B cell (primary cell): Measurements from ENCODE around the gene DPEP2NB. TPM values are rescaled to one million over a fixed set of nuclear protein-coding genes. Genes with fewer than 3 reads are reported as not detected.
A peak's percentile ranks its signal among the peaks of the same experiment; 100 is the strongest.

Source experiments
- ATAC-seq: fragments of 200-7000 bp; cut with Tn5 transposase; one replicate; pipeline ENCODE4 v1.10.0; 2021; ENCODE audit warnings: low read depth, mild to moderate bottlenecking, moderate number of reproducible peaks, moderate library complexity
- CTCF ChIA-PET: fragments of 350-600 bp; sonication (Branson Sonifier 250); formaldehyde crosslinking; loops from one replicate; lab custom pipeline; 2021; ENCODE audit warnings: antibody characterized with exemption, inconsistent platforms; lab: Charles Lee
- POLR2A ChIA-PET: fragments of 350-600 bp; sonication (Branson Sonifier 250); formaldehyde crosslinking; loops from one replicate; lab custom pipeline; 2021; ENCODE audit warnings: antibody characterized with exemption; lab: Charles Lee
- DNase-seq: peaks from one replicate; pipeline ENCODE4 v3.0.0; 2013
- H2AFZ ChIP-seq: 2 replicates; pipeline ENCODE4 v1.6.1; 2012; ENCODE audit warnings: mild to moderate bottlenecking, low read depth, low read length; ENCODE audit not compliant: insufficient read depth, poor library complexity, severe bottlenecking
- H3K27ac ChIP-seq, 2 donors: 1 replicate in 1 of 2; 2 replicates in 1 of 2; pipeline ENCODE4 v1.5.1; 2012 to 2013; ENCODE audit warnings: low read length in 2 of 2, mild to moderate bottlenecking in 2 of 2, moderate library complexity in 1 of 2
- H3K27me3 ChIP-seq, 4 experiments: fragments of 200-600 bp in 1 of 4; sonication (generic) in 1 of 4; replicated peaks in 1 of 4; 1 replicate in 2 of 4; 2 replicates in 2 of 4; pipeline versions ENCODE4 v1.6.1 to v1.7.0; 2013 to 2016; ENCODE audit warnings: low read length in 3 of 4, mild to moderate bottlenecking in 2 of 4, mixed read lengths in 1 of 4, moderate library complexity in 1 of 4; ENCODE audit not compliant: insufficient read depth in 4 of 4, control insufficient read depth in 3 of 4; ENCODE audit errors: control extremely low read depth in 1 of 4
- H3K36me3 ChIP-seq, 2 experiments: replicated peaks in 1 of 2; 1 replicate in 1 of 2; 2 replicates in 1 of 2; pipeline versions ENCODE4 v1.6.1 to v1.7.1; 2013; ENCODE audit warnings: low read length in 1 of 2; ENCODE audit not compliant: insufficient read depth in 2 of 2, control insufficient read depth in 1 of 2; ENCODE audit errors: control extremely low read depth in 1 of 2, extremely low read depth in 1 of 2
- H3K4me1 ChIP-seq, 2 donors: fragments of 200-600 bp in 1 of 2; sonication (generic) in 1 of 2; 1 replicate in 1 of 2; 2 replicates in 1 of 2; pipeline versions ENCODE4 v1.5.1 to v1.6.1; 2013 to 2017; ENCODE audit warnings: low read length in 2 of 2; ENCODE audit not compliant: control insufficient read depth in 2 of 2, insufficient read depth in 2 of 2
- H3K4me2 ChIP-seq: replicated peaks from 2 replicates; pipeline ENCODE3; 2012; ENCODE audit warnings: mild to moderate bottlenecking, low read depth, low read length; ENCODE audit not compliant: poor library complexity, severe bottlenecking
- H3K4me3 ChIP-seq, 5 experiments: fragments of 200-600 bp in 1 of 5; sonication (generic) in 1 of 5; 1 replicate in 3 of 5; 2 replicates in 2 of 5; pipeline versions ENCODE4 v1.5.1 to v1.7.0; 2011 to 2016; ENCODE audit warnings: low read length in 4 of 5, mild to moderate bottlenecking in 4 of 5, low read depth in 2 of 5, control low read depth in 1 of 5, moderate library complexity in 1 of 5; ENCODE audit not compliant: insufficient read depth in 1 of 5; ENCODE audit errors: control extremely low read depth in 1 of 5, extremely low read depth in 1 of 5
- H3K79me2 ChIP-seq: fragments of 200-600 bp; sonication (generic); one replicate; pipeline ENCODE4 v1.6.0; 2016; ENCODE audit warnings: low read length; ENCODE audit not compliant: control insufficient read depth, insufficient read depth
- H3K9ac ChIP-seq: fragments of 200-600 bp; sonication (generic); 2 replicates; pipeline ENCODE4 v1.6.1; 2017; ENCODE audit warnings: mild to moderate bottlenecking, low read length, moderate library complexity
- H3K9me3 ChIP-seq, 3 donors: one replicate each; pipeline versions ENCODE4 v1.6.1 to v1.7.1; 2013; ENCODE audit warnings: low read length in 2 of 3; ENCODE audit not compliant: control insufficient read depth in 2 of 3, insufficient read depth in 1 of 3; ENCODE audit errors: control extremely low read depth in 1 of 3
- H4K20me1 ChIP-seq: 2 replicates; pipeline ENCODE4 v1.6.0; 2012; ENCODE audit warnings: mild to moderate bottlenecking, low read length; ENCODE audit not compliant: insufficient read depth, control insufficient read depth, poor library complexity, severe bottlenecking
- H3K27ac Mint-ChIP-seq: one replicate; pipeline ENCODE4 v1.8.0; 2021; ENCODE audit warnings: mixed read lengths
- H3K27me3 Mint-ChIP-seq: one replicate; pipeline ENCODE4 v1.8.0; 2021; ENCODE audit warnings: mixed read lengths
- H3K4me1 Mint-ChIP-seq: one replicate; pipeline ENCODE4 v1.8.0; 2021; ENCODE audit warnings: mixed read lengths
- H3K4me3 Mint-ChIP-seq: one replicate; pipeline ENCODE4 v1.8.0; 2021; ENCODE audit warnings: mixed read lengths
- H3K9me3 Mint-ChIP-seq: one replicate; pipeline ENCODE4 v1.8.0; 2022; ENCODE audit warnings: mixed read lengths; ENCODE audit not compliant: insufficient read depth
- EZH2 ChIP-seq: IDR thresholded peaks from 2 replicates; pipeline ENCODE4 v1.6.1; 2012; ENCODE audit warnings: borderline replicate concordance, low read depth, mild to moderate bottlenecking, moderate library complexity, low read length; ENCODE audit not compliant: insufficient read depth, poor library complexity, severe bottlenecking
- WGBS: methylation state at CpG from one replicate; pipeline ENCODE4 v1.1.5; 2013; ENCODE audit warnings: missing lambda C conversion rate; ENCODE audit not compliant: insufficient coverage; 5-methylcytosine and 5-hydroxymethylcytosine counted together
- intact Hi-C: fragments of 100-400 bp; cut with micrococcal nuclease; formaldehyde crosslinking; loops from one replicate; pipeline ENCODE4 v1.10.0; 2022
- polyA plus RNA-seq: library from polyadenylated mRNA; depleted of rRNA; stranded (reverse); fragments of >200 nt; gene quantifications from 2 replicates; pipeline ENCODE4 v1.2.3, GENCODE V29; 2012
- total RNA-seq, 2 donors: library from RNA; stranded (reverse); fragments of 120-200 nt in 1 of 2; gene quantifications; 1 replicate in 1 of 2; 2 replicates in 1 of 2; pipeline versions ENCODE4 v1.2.3 to v1.2.4, GENCODE V29; 2013 to 2022
- TF ChIP-seq, protein P1 (sequence below): fragments of 200-600 bp; IDR thresholded peaks from one replicate; pipeline ENCODE4 v1.8.0; 2022; ENCODE audit warnings: antibody characterized with exemption, mild to moderate bottlenecking

DPEP2NB gene
- total and polyA plus RNA-seq, 2 donors (not counting 1 experiment from before 2014, with no cell fraction given) = not detected

DNA sequence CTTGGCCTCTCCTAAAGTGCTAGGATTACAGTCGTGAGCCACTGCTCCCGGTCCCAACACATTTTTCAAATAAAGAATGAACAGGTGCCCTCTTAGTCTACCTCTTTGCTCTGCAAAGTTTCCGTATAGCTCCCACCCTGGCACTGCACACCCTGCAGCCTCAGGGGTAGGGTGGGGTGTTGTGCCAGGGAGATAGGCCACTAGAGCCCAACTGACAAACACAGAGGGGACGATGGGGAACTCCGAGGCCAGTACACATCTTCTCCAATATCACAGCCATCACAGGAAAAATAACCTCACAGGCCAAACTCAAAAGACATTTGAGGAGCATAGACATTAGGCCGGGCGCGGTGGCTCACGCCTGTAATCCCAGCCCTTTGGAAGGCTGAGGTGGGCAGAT lies 44.6 kb downstream of the DPEP2NB start:
- Histone ChIP-seq H3K27me3 (no peaks in the 10 kb centered on the region), H4K20me1 (peaks cover 8% of the 10 kb centered on the region), H3K4me3 (no peak overlapping the region), H3K27ac (no peak overlapping the region), H3K36me3 (no peaks in the 10 kb centered on the region), H2AFZ (no peak overlapping the region), H3K9me3 (no peaks in the 10 kb centered on the region), H3K4me2 (no peak overlapping the region), H3K9ac (no peak overlapping the region), H3K4me1 (peaks cover 10 to 25% of the 10 kb centered on the region in 2 donors), H3K79me2 (peaks cover 14% of the 10 kb centered on the region)
- peak overlapping the region; percentile 5 for H3K4me3 Mint-ChIP-seq
- TF ChIP-seq EZH2 = no peak
- TF ChIP-seq, protein P1, sequence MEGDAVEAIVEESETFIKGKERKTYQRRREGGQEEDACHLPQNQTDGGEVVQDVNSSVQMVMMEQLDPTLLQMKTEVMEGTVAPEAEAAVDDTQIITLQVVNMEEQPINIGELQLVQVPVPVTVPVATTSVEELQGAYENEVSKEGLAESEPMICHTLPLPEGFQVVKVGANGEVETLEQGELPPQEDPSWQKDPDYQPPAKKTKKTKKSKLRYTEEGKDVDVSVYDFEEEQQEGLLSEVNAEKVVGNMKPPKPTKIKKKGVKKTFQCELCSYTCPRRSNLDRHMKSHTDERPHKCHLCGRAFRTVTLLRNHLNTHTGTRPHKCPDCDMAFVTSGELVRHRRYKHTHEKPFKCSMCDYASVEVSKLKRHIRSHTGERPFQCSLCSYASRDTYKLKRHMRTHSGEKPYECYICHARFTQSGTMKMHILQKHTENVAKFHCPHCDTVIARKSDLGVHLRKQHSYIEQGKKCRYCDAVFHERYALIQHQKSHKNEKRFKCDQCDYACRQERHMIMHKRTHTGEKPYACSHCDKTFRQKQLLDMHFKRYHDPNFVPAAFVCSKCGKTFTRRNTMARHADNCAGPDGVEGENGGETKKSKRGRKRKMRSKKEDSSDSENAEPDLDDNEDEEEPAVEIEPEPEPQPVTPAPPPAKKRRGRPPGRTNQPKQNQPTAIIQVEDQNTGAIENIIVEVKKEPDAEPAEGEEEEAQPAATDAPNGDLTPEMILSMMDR = no peak
- H3K9me3 Mint-ChIP-seq = no peaks in the 10 kb centered on the region
- CTCF ChIA-PET = interaction anchor here (0.9 to 1.0 kb wide), 2 partner anchors 15 to 30 kb away, joined by 3 read pairs; no protein-coding TSS in a partner anchor
- H3K4me1 Mint-ChIP-seq = peaks cover 23% of the 10 kb centered on the region
- intact Hi-C loops = no loop called here
- DNase-seq (no peak), ATAC-seq (no peak)
- 100% methylated on average over 7 of the region's 9 CpGs for WGBS
- H3K27me3 Mint-ChIP-seq = no peaks in the 10 kb centered on the region
- POLR2A ChIA-PET = no interaction called here
- peak overlapping the region; percentile 26 for H3K27ac Mint-ChIP-seq

DNA sequence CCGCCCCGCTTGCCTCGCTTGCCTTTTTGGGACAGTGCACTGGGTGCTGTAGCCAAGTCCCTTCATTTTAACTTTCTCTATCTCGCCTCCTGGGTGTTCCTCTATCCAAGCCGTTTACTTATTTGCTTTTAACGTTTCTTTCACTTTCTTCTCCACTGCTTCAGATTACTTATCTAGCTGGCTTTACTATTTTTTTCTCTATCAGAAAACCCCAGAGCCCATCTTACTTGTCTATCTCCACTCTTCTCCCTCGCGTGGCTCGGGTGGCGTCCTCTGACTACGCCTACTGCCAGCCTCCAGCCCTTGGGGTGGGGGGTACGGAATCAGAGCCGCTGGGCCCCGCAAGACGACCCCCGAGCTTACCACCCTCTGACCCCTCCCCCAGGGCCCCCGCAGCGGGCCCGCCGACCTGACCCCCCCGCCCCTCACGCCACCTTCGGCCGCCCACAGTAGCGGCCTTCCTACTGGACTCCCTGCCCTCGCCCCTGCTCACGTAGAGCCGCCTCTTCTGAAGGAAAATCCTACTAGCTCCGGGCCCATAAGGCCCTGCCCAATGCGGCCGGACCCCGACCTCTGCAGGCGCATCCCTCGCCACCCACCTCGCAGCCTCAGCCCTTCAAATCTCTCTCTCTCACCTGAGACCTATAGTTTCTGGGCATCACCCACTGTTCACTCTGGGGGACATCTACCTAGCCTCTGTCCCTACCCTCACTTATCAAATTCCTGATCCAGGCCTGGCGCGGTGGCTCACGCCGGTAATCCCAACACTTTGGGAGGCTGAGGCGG lies 46.3 kb downstream of the DPEP2NB start:
- no peaks in the 10 kb centered on the region for H3K9me3 Mint-ChIP-seq
- Histone ChIP-seq H3K9me3 (no peaks in the 10 kb centered on the region), H3K27me3 (no peaks in the 10 kb centered on the region), H3K4me1 (peaks cover 10 to 19% of the 10 kb centered on the region in 2 donors), H3K4me2 (peak overlapping the region; percentile 100), H3K9ac (peak overlapping the region; percentile 82), H3K4me3 (peak overlapping the region; percentile 13 to 95 (median 80)), H3K27ac (no peak overlapping the region), H2AFZ (peak overlapping the region; percentile 80), H3K79me2 (peaks cover 14% of the 10 kb centered on the region), H4K20me1 (peaks cover 8% of the 10 kb centered on the region), H3K36me3 (no peaks in the 10 kb centered on the region)
- H3K27me3 Mint-ChIP-seq = no peaks in the 10 kb centered on the region
- DNase-seq (peak; percentile 55), ATAC-seq (no peak)
- intact Hi-C loops = loop anchor here (10.0 kb wide), 1 partner anchor 255 kb away; no protein-coding TSS in a partner anchor
- H3K4me1 Mint-ChIP-seq = peaks cover 20% of the 10 kb centered on the region
- H3K4me3 Mint-ChIP-seq = peak overlapping the region; percentile 88
- ChIA-PET POLR2A (interaction anchor here (0.5 to 1.9 kb wide), 2 partner anchors 32 to 33 kb away, joined by 4 to 8 read pairs; partner anchors contain the start of gene PSMB10), CTCF (interaction anchor here (1.0 to 3.2 kb wide), 2 partner anchors 32 to 86 kb away, joined by 3 to 11 read pairs; partner anchors contain the start of gene PSMB10)
- no peak for TF ChIP-seq EZH2
- TF ChIP-seq, protein P1 = no peak
- 61% methylated on average over 22 of the region's 40 CpGs for WGBS
- peak overlapping the region; percentile 64 for H3K27ac Mint-ChIP-seq
